ENCODE measurements around the gene DDIT3. TPM values are rescaled to one million over a fixed set of nuclear protein-coding genes. Genes with fewer than 3 reads are reported as not detected.

The DDIT3 gene
- total and polyA plus RNA-seq, 8 donors = 8.5 to 52.7 (median 9.9) TPM

- no peak for ATAC-seq
- no peak for TF ChIP-seq CTCF (IDR thresholded peaks at IDR 0.05)
- no peak for DNase-seq
- Histone ChIP-seq H3K27ac (no peak overlapping the region), H3K4me1 (peaks cover 0 to 12% (median 5%) of the 10 kb centered on the region in 3 donors), H3K4me3 (no peak overlapping the region), H3K36me3 (no peaks in the 10 kb centered on the region), H3K27me3 (no peaks in the 10 kb centered on the region), H3K9me3 (no peaks in the 10 kb centered on the region)
- intact Hi-C loops (cut with DNase I) = no loop called here
- FAIRE-seq = no peak
- WGBS, 2 donors = 90 to 96% methylated on average over 2 of the region's 2 CpGs
Observed at GRCh38 chr12:57548013-57548315, 27.6 kb upstream of the DDIT3 start.

- H3K27me3 ChIP-seq = no peaks in the 10 kb centered on the region
- peak overlapping the region in 2 of 4 donors; percentile 94 to 98 for H3K4me3 ChIP-seq
- WGBS, 2 donors = 19 to 20% methylated on average over 9 of the region's 9 CpGs
- intact Hi-C loops (cut with DNase I) = no loop called here
- peaks cover 0 to 12% (median 5%) of the 10 kb centered on the region in 3 donors for H3K4me1 ChIP-seq
- DNase-seq (no peak), FAIRE-seq (peak; percentile 69), ATAC-seq (no peak)
- H3K36me3 ChIP-seq = no peaks in the 10 kb centered on the region
- no peaks in the 10 kb centered on the region for H3K9me3 ChIP-seq
- no peak for TF ChIP-seq CTCF (IDR thresholded peaks at IDR 0.05)
- no peak overlapping the region for H3K27ac ChIP-seq
Observed at GRCh38 chr12:57547288-57548012, 27.1 kb upstream of the DDIT3 start.

GRCh38 chr12:57546438-57547287 is 26.3 kb upstream of the DDIT3 start, which contains the start of gene DCTN2:
Gene DCTN2 (minus strand): TSS chr12:57547192. CDS start chr12:57547063, 129 bp downstream.
- no peaks in the 10 kb centered on the region for H3K9me3 ChIP-seq
- peaks cover 0 to 12% (median 5%) of the 10 kb centered on the region in 3 donors for H3K4me1 ChIP-seq
- H3K27me3 ChIP-seq = no peaks in the 10 kb centered on the region
- H3K36me3 ChIP-seq = peaks cover 0 to 3% (median 0%) of the 10 kb centered on the region in 3 donors
- ATAC-seq = peak; percentile 96 to 98 (median 96)
- TF ChIP-seq CTCF (IDR thresholded peaks at IDR 0.05) = no peak
- H3K4me3 ChIP-seq = peak within 1 kb of the TSS; percentile 85 to 98 (median 95)
- no peak for FAIRE-seq
- DNase-seq = peak; percentile 86 to 98 (median 96)
- 0 to 1% methylated on average over 48 to 56 of the region's 56 CpGs for WGBS, 2 donors
- intact Hi-C loops (cut with DNase I) = no loop called here
- H3K27ac ChIP-seq = peak within 1 kb of the TSS; percentile 57 to 78 (median 76)

GRCh38 chr12:57545809-57546437 is 25.6 kb upstream of the DDIT3 start:
- DNase-seq = peak in 2 of 6 donors; percentile 18 to 32

More at GRCh38 chr12:57545809-57546437, 25.6 kb upstream of the DDIT3 start:
- Histone ChIP-seq H3K36me3 (peaks cover 0 to 5% (median 0%) of the 10 kb centered on the region in 3 donors), H3K4me3 (peak overlapping the region; percentile 85 to 98 (median 95)), H3K4me1 (peaks cover 0 to 12% (median 5%) of the 10 kb centered on the region in 3 donors), H3K27ac (peak overlapping the region; percentile 57 to 78 (median 76)), H3K27me3 (no peaks in the 10 kb centered on the region), H3K9me3 (no peaks in the 10 kb centered on the region)
- FAIRE-seq (no peak), ATAC-seq (peak; percentile 20 to 42 (median 32))
- intact Hi-C loops (cut with DNase I) = no loop called here
- TF ChIP-seq CTCF (IDR thresholded peaks at IDR 0.05) = no peak
- WGBS, 2 donors = 38 to 39% methylated on average over 15 of the region's 15 CpGs
